GM23338 (cell line): Measurements from ENCODE around the gene LTB. TPM values are rescaled to one million over a fixed set of nuclear protein-coding genes. Genes with fewer than 3 reads are reported as not detected.

Experiments
- ATAC-seq: fragments of 200-7000 bp; cut with Tn5 transposase; 3 replicates; pipeline ENCODE4 v1.9.1; 2020
- DNase-seq: peaks from one replicate; pipeline ENCODE4 v3.0.0-alpha.2; 2015; ENCODE audit warnings: low spot score
- H2AFZ ChIP-seq: fragments of 200-600 bp; sonication (generic); 2 replicates; pipeline ENCODE4 v1.8.0; 2016; ENCODE audit warnings: antibody characterized with exemption, mild to moderate bottlenecking, moderate library complexity
- H3F3A ChIP-seq: fragments of 200-600 bp; sonication (generic); replicated peaks from 2 replicates; pipeline ENCODE4 v1.8.0; 2017; ENCODE audit warnings: antibody characterized with exemption, mixed run types, low read depth
- H3K27ac ChIP-seq: fragments of 200-600 bp; sonication (generic); 2 replicates; pipeline ENCODE4 v1.6.1; 2016; ENCODE audit warnings: low read depth
- H3K27me3 ChIP-seq: fragments of 200-600 bp; sonication (generic); 2 replicates; pipeline ENCODE4 v1.8.0; 2016; ENCODE audit warnings: mild to moderate bottlenecking, mixed run types, moderate library complexity; ENCODE audit not compliant: insufficient read depth
- H3K36me3 ChIP-seq: fragments of 200-600 bp; sonication (generic); 2 replicates; pipeline ENCODE4 v1.8.0; 2016; ENCODE audit warnings: mild to moderate bottlenecking; ENCODE audit not compliant: insufficient read depth
- H3K4me1 ChIP-seq: fragments of 200-600 bp; sonication (generic); 2 replicates; pipeline ENCODE4 v1.8.0; 2016; ENCODE audit warnings: mild to moderate bottlenecking, moderate library complexity; ENCODE audit not compliant: insufficient read depth
- H3K4me2 ChIP-seq: fragments of 200-600 bp; sonication (generic); 2 replicates; pipeline ENCODE4 v1.7.1; 2017; ENCODE audit warnings: mixed run types
- H3K4me3 ChIP-seq: fragments of 200-600 bp; sonication (generic); 2 replicates; pipeline ENCODE4 v1.6.1; 2016; ENCODE audit warnings: mixed run types
- H3K79me2 ChIP-seq: fragments of 200-600 bp; sonication (generic); replicated peaks from 2 replicates; pipeline ENCODE4 v1.8.0; 2017; ENCODE audit warnings: mild to moderate bottlenecking; ENCODE audit not compliant: insufficient read depth
- H3K9me2 ChIP-seq: fragments of 200-600 bp; sonication (generic); 2 replicates; pipeline ENCODE4 v1.8.0; 2017; ENCODE audit not compliant: insufficient read depth
- H4K20me1 ChIP-seq: fragments of 200-600 bp; sonication (generic); replicated peaks from 2 replicates; pipeline ENCODE4 v1.8.0; 2017; ENCODE audit warnings: mild to moderate bottlenecking; ENCODE audit not compliant: insufficient read depth
- H3K27ac Mint-ChIP-seq: 2 replicates; pipeline ENCODE4 v1.8.0; 2020; ENCODE audit warnings: inconsistent platforms, mild to moderate bottlenecking, moderate library complexity, mixed read lengths
- H3K27me3 Mint-ChIP-seq: 3 replicates; pipeline ENCODE4 v1.8.0; 2022; ENCODE audit warnings: low read depth, mild to moderate bottlenecking, moderate library complexity, mixed read lengths, inconsistent platforms; ENCODE audit not compliant: insufficient read depth, poor library complexity
- H3K36me3 Mint-ChIP-seq: 3 replicates; pipeline ENCODE4 v1.8.0; 2021; ENCODE audit warnings: low read depth, mild to moderate bottlenecking, inconsistent platforms, moderate library complexity, mixed read lengths
- H3K4me1 Mint-ChIP-seq: 3 replicates; pipeline ENCODE4 v1.8.0; 2020; ENCODE audit warnings: mild to moderate bottlenecking, inconsistent platforms, mixed read lengths
- H3K4me3 Mint-ChIP-seq: 3 replicates; pipeline ENCODE4 v1.8.0; 2021; ENCODE audit warnings: moderate library complexity, mild to moderate bottlenecking, inconsistent platforms, mixed read lengths
- H3K9me3 Mint-ChIP-seq: 3 replicates; pipeline ENCODE4 v1.8.0; 2020; ENCODE audit warnings: moderate library complexity, mild to moderate bottlenecking, inconsistent platforms, mixed read lengths
- CREB1 ChIP-seq: fragments of 250-450 bp; sonication (Bioruptor Pico); IDR thresholded peaks from 2 replicates; pipeline ENCODE4 v1.5.0; 2020; ENCODE audit warnings: low read depth, mild to moderate bottlenecking, moderate library complexity
- polyA plus RNA-seq: library from polyadenylated mRNA; unstranded; fragments of >200 nt; fragmentation: Nextera tagmentation; extraction: Ambion mirVana; gene quantifications from 2 replicates; pipeline ENCODE4 v1.2.1, GENCODE V29; 2016
- total RNA-seq: library from RNA; depleted of rRNA; stranded (reverse); fragments of >200 nt; shearing (Covaris generic); gene quantifications from 2 replicates; pipeline ENCODE4 v1.2.3, GENCODE V29; 2014
- TF ChIP-seq, protein P1 (sequence below): fragments of 250-450 bp; sonication (Bioruptor Pico); IDR thresholded peaks from 2 replicates; pipeline ENCODE4 v1.5.0; 2020; ENCODE audit warnings: mild to moderate bottlenecking, moderate library complexity

LTB gene
- total and polyA plus RNA-seq, 2 experiments from 2014 or later = 1.7 TPM; not detected in 1

- H4K20me1 ChIP-seq = no peaks in the 10 kb centered on the region
- Mint-ChIP-seq H3K27me3 (peaks cover 3% of the 10 kb centered on the region), H3K9me3 (no peaks in the 10 kb centered on the region; the same call in 2 of the 3 replicates), H3K4me3 (no peak overlapping the region), H3K4me1 (peaks cover 18% of the 10 kb centered on the region), H3K27ac (no peak overlapping the region), H3K36me3 (peaks cover 26% of the 10 kb centered on the region)
- H3K27ac ChIP-seq = no peak overlapping the region
- DNase-seq (no peak), ATAC-seq (no peak)
- H2AFZ ChIP-seq = no peak overlapping the region
- no peaks in the 10 kb centered on the region for H3F3A ChIP-seq
- no peak overlapping the region for H3K4me3 ChIP-seq
- no peaks in the 10 kb centered on the region for H3K36me3 ChIP-seq
- H3K4me1 ChIP-seq = peaks cover 3% of the 10 kb centered on the region; the same call in 1 of the 2 replicates
- no peaks in the 10 kb centered on the region for H3K79me2 ChIP-seq
- no peaks in the 10 kb centered on the region for H3K27me3 ChIP-seq
- no peak overlapping the region for H3K4me2 ChIP-seq
- TF ChIP-seq, protein P1, sequence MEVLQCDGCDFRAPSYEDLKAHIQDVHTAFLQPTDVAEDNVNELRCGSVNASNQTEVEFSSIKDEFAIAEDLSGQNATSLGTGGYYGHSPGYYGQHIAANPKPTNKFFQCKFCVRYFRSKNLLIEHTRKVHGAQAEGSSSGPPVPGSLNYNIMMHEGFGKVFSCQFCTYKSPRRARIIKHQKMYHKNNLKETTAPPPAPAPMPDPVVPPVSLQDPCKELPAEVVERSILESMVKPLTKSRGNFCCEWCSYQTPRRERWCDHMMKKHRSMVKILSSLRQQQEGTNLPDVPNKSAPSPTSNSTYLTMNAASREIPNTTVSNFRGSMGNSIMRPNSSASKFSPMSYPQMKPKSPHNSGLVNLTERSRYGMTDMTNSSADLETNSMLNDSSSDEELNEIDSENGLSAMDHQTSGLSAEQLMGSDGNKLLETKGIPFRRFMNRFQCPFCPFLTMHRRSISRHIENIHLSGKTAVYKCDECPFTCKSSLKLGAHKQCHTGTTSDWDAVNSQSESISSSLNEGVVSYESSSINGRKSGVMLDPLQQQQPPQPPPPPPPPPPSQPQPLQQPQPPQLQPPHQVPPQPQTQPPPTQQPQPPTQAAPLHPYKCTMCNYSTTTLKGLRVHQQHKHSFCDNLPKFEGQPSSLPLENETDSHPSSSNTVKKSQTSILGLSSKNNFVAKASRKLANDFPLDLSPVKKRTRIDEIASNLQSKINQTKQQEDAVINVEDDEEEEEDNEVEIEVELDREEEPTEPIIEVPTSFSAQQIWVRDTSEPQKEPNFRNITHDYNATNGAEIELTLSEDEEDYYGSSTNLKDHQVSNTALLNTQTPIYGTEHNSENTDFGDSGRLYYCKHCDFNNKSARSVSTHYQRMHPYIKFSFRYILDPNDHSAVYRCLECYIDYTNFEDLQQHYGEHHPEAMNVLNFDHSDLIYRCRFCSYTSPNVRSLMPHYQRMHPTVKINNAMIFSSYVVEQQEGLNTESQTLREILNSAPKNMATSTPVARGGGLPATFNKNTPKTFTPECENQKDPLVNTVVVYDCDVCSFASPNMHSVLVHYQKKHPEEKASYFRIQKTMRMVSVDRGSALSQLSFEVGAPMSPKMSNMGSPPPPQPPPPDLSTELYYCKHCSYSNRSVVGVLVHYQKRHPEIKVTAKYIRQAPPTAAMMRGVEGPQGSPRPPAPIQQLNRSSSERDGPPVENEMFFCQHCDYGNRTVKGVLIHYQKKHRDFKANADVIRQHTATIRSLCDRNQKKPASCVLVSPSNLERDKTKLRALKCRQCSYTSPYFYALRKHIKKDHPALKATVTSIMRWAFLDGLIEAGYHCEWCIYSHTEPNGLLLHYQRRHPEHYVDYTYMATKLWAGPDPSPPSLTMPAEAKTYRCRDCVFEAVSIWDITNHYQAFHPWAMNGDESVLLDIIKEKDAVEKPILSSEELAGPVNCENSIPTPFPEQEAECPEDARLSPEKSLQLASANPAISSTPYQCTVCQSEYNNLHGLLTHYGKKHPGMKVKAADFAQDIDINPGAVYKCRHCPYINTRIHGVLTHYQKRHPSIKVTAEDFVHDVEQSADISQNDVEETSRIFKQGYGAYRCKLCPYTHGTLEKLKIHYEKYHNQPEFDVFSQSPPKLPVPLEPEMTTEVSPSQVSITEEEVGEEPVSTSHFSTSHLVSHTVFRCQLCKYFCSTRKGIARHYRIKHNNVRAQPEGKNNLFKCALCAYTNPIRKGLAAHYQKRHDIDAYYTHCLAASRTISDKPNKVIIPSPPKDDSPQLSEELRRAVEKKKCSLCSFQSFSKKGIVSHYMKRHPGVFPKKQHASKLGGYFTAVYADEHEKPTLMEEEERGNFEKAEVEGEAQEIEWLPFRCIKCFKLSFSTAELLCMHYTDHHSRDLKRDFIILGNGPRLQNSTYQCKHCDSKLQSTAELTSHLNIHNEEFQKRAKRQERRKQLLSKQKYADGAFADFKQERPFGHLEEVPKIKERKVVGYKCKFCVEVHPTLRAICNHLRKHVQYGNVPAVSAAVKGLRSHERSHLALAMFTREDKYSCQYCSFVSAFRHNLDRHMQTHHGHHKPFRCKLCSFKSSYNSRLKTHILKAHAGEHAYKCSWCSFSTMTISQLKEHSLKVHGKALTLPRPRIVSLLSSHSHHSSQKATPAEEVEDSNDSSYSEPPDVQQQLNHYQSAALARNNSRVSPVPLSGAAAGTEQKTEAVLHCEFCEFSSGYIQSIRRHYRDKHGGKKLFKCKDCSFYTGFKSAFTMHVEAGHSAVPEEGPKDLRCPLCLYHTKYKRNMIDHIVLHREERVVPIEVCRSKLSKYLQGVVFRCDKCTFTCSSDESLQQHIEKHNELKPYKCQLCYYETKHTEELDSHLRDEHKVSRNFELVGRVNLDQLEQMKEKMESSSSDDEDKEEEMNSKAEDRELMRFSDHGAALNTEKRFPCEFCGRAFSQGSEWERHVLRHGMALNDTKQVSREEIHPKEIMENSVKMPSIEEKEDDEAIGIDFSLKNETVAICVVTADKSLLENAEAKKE (CRISPR knock-in tag) = no peak
- no peaks in the 10 kb centered on the region for H3K9me2 ChIP-seq
These were observed 24.0 kb downstream of the LTB start for GRCh38 chr6:31558318-31558625.

DNA sequence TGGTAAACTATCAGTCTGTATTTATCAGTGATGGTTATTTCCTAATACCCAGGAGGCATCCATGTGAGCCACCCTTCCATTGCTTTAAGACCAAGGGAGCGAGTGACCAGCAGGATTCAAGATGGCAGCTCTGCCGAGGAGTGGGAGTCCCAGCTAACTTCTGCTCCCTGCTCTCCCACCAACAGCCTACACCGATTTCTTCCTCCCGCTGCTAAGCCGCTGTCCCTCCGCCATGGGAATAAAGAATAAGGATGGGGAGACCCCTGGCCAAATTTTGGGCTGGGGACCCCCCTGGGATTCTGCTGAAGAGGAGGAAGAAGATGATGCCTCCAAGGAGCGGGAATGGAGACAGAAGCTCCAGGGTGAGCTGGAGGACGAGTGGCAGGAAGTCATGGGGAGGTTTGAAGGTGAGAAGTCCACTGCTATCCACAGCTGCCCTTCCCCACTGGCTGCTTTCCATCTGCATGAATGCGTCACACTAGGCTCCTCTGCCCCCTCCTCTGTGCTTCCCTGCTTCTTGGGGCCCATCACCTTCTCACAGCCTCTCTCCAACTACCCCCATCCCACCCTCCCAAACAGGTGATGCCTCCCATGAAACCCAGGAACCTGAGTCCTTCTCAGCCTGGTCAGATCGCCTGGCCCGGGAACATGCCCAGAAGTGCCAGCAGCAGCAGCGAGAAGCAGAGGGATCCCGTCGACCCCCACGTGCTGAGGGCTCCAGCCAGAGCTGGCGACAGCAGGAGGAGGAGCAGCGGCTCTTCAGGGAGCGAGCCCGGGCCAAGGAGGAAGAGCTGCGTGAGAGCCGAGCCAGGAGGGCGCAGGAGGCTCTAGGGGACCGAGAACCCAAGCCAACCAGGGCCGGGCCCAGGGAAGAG is 24.5 kb downstream of the LTB start:
- Histone ChIP-seq H3K4me3 (no peak overlapping the region), H3K27me3 (no peaks in the 10 kb centered on the region), H3K79me2 (no peaks in the 10 kb centered on the region), H4K20me1 (no peaks in the 10 kb centered on the region), H3F3A (no peaks in the 10 kb centered on the region), H3K9me2 (no peaks in the 10 kb centered on the region), H3K36me3 (no peaks in the 10 kb centered on the region), H3K4me2 (no peak overlapping the region), H3K27ac (no peak overlapping the region), H2AFZ (no peak overlapping the region), H3K4me1 (peaks cover 3% of the 10 kb centered on the region; the same call in 1 of the 2 replicates)
- H3K4me1 Mint-ChIP-seq = peaks cover 18% of the 10 kb centered on the region
- no peak overlapping the region for H3K27ac Mint-ChIP-seq
- no peaks in the 10 kb centered on the region; the same call in 2 of the 3 replicates for H3K9me3 Mint-ChIP-seq
- H3K27me3 Mint-ChIP-seq = peaks cover 3% of the 10 kb centered on the region
- H3K36me3 Mint-ChIP-seq = peaks cover 27% of the 10 kb centered on the region
- no peak overlapping the region for H3K4me3 Mint-ChIP-seq
- ATAC-seq = no peak
- no peak for DNase-seq
- TF ChIP-seq, protein P1 (CRISPR knock-in tag) = no peak
- TF ChIP-seq CREB1 (CRISPR knock-in tag) = no peak
